Spleen (tissue), 11 donors: ENCODE results near the gene PLEKHH1. TPM values are rescaled to one million over a fixed set of nuclear protein-coding genes. Genes with fewer than 3 reads are reported as not detected.

Experiments used
- DNase-seq: peaks from one replicate; pipeline ENCODE4 v3.0.0-alpha.2; 2020
- H3K27ac ChIP-seq, 8 donors: fragments of 200-600 bp; sonication (generic) in 7 of 8; 1 replicate in 4 of 8; 2 replicates in 4 of 8; pipeline versions ENCODE4 v1.5.0 to v1.8.0; 2016 to 2021; ENCODE audit warnings: inconsistent platforms in 4 of 8, mild to moderate bottlenecking in 4 of 8, moderate library complexity in 1 of 8
- H3K27me3 ChIP-seq, 7 donors: fragments of 200-600 bp; sonication (generic) in 6 of 7; replicated peaks in 1 of 7; 1 replicate in 4 of 7; 2 replicates in 3 of 7; pipeline versions ENCODE4 v1.5.0 to v1.8.0; 2016 to 2021; ENCODE audit warnings: inconsistent platforms in 3 of 7, mild to moderate bottlenecking in 1 of 7
- H3K36me3 ChIP-seq, 6 donors: fragments of 200-600 bp; sonication (generic) in 5 of 6; 1 replicate in 4 of 6; 2 replicates in 2 of 6; pipeline versions ENCODE4 v1.5.0 to v1.8.0; 2016 to 2021; ENCODE audit warnings: inconsistent platforms in 2 of 6
- H3K4me1 ChIP-seq, 6 donors: fragments of 200-600 bp; sonication (generic) in 5 of 6; 1 replicate in 3 of 6; 2 replicates in 3 of 6; pipeline versions ENCODE4 v1.5.0 to v1.8.0; 2016 to 2021; ENCODE audit warnings: inconsistent platforms in 3 of 6
- H3K4me3 ChIP-seq, 8 donors: fragments of 200-600 bp; sonication (generic) in 7 of 8; 1 replicate in 4 of 8; 2 replicates in 4 of 8; pipeline versions ENCODE4 v1.5.0 to v1.8.0; 2016 to 2021; ENCODE audit warnings: inconsistent platforms in 4 of 8, mild to moderate bottlenecking in 4 of 8, moderate library complexity in 2 of 8
- H3K9me3 ChIP-seq, 8 donors: fragments of 200-600 bp; sonication (generic) in 7 of 8; 1 replicate in 4 of 8; 2 replicates in 4 of 8; pipeline versions ENCODE4 v1.5.0 to v1.8.0; 2016 to 2021; ENCODE audit warnings: inconsistent platforms in 4 of 8
- POLR2A ChIP-seq, 3 donors: fragments of 450-650 bp; IDR thresholded peaks; one replicate each; pipeline ENCODE4 v1.5.1; 2017; ENCODE audit warnings: antibody characterized with exemption in 3 of 3, mild to moderate bottlenecking in 1 of 3
- POLR2AphosphoS5 ChIP-seq, 3 donors: sonication (generic); formaldehyde crosslinking; IDR thresholded peaks; one replicate each; pipeline ENCODE4 v1.5.1; 2017; ENCODE audit warnings: antibody characterized with exemption in 3 of 3
- WGBS, 5 donors: extraction: QIAGEN DNeasy Blood & Tissue Kit in 3 of 5; methylation state at CpG; one replicate each; pipeline versions ENCODE4 v1.1.5 to v1.1.7; 2013 to 2018; 5-methylcytosine and 5-hydroxymethylcytosine counted together
- intact Hi-C: fragments of 100-400 bp; cut with DNase I; formaldehyde crosslinking; loops from one replicate; pipeline ENCODE4 v1.15.0; 2023; ENCODE audit warnings: low total_unique reads
- polyA plus RNA-seq, 3 donors: library from polyadenylated mRNA; stranded (reverse); fragments of 200-250 nt; gene quantifications; one replicate each; pipeline ENCODE4 v1.2.1, GENCODE V29; 2013
- total RNA-seq, 7 donors: library from RNA; depleted of rRNA in 3 of 7; stranded (reverse); fragments of >200 nt in 3 of 7; fragmentation: NEBNext Ultra II Directional in 4 of 7; extraction: Animal tissue kit (Norgen Biotek cat#: 25700) in 4 of 7; gene quantifications; one replicate each; pipeline versions ENCODE4 v1.1.0 to v1.2.1, GENCODE V29; 2016 to 2021
- TF ChIP-seq, protein P1 (sequence below), 11 experiments: fragments of 200-600 bp in 7 of 11; fragments of 450-650 bp in 4 of 11; sonication (generic) in 4 of 11; IDR thresholded peaks in 8 of 11; conservative IDR thresholded peaks in 3 of 11; 1 replicate in 7 of 11; 2 replicates in 4 of 11; pipeline versions ENCODE4 v1.4.0 to v1.8.0; 2016 to 2021; ENCODE audit warnings: antibody characterized with exemption in 11 of 11, inconsistent platforms in 4 of 11, mild to moderate bottlenecking in 1 of 11
- donor health status: healthy with polysubstance abuse.
- donor health status: DM: no; HTN: no; CAD: no; lungs with moderate emphysema.
- donor health status: DM: no; HTN: no; CAD: no.
- donor health status: Bipolar disorder and iron deficiency.
- donor health status: healthy.
- donor health status: DM: no; HTN: no; CAD: no.
- donor health status: DM: yes; HTN: yes; CAD: no.

The PLEKHH1 gene
- total and polyA plus RNA-seq, 10 donors = 0.56 to 7.1 (median 4.1) TPM

DNA sequence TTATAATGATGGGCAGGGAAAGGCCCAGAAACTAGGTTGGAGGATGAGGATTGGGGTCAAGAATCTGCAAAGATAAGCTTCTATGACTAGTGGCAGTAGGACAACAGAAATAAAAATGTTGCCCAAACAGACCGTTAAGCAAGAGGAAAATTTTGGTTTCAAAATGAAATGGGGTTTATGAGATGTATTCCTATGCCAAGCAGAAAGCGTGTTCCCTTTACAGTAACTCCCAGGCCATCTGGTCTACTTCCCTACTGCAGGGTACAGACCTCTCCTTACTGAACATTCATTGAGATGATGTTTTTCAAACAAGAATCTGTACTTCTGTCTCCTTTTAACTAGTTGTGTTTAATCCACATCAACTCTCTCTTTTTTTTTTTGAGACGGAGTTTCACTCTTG lies 24.1 kb upstream of the PLEKHH1 start:
- Histone ChIP-seq H3K9me3 (no peaks in the 10 kb centered on the region), H3K27ac (peak overlapping the region in 4 of 8 donors; percentile 1 to 52 (median 30)), H3K27me3 (no peaks in the 10 kb centered on the region), H3K4me3 (no peak overlapping the region), H3K36me3 (peaks cover 0 to 9% (median 0%) of the 10 kb centered on the region in 6 donors), H3K4me1 (peaks cover 1 to 55% (median 26%) of the 10 kb centered on the region in 6 donors)
- no peak for DNase-seq
- 22 to 63% (median 43%) methylated on average over 3 of the region's 3 CpGs for WGBS, 5 donors
- intact Hi-C loops = no loop called here
- TF ChIP-seq POLR2A (IDR thresholded peaks at IDR 0.05) = no peak
- TF ChIP-seq, protein P1, sequence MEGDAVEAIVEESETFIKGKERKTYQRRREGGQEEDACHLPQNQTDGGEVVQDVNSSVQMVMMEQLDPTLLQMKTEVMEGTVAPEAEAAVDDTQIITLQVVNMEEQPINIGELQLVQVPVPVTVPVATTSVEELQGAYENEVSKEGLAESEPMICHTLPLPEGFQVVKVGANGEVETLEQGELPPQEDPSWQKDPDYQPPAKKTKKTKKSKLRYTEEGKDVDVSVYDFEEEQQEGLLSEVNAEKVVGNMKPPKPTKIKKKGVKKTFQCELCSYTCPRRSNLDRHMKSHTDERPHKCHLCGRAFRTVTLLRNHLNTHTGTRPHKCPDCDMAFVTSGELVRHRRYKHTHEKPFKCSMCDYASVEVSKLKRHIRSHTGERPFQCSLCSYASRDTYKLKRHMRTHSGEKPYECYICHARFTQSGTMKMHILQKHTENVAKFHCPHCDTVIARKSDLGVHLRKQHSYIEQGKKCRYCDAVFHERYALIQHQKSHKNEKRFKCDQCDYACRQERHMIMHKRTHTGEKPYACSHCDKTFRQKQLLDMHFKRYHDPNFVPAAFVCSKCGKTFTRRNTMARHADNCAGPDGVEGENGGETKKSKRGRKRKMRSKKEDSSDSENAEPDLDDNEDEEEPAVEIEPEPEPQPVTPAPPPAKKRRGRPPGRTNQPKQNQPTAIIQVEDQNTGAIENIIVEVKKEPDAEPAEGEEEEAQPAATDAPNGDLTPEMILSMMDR (IDR thresholded peaks at IDR 0.05 in 8 of 11, conservative IDR thresholded peaks at IDR 0.05 in 3 of 11) = no peak
- TF ChIP-seq POLR2AphosphoS5 (IDR thresholded peaks at IDR 0.05) = no peak

DNA sequence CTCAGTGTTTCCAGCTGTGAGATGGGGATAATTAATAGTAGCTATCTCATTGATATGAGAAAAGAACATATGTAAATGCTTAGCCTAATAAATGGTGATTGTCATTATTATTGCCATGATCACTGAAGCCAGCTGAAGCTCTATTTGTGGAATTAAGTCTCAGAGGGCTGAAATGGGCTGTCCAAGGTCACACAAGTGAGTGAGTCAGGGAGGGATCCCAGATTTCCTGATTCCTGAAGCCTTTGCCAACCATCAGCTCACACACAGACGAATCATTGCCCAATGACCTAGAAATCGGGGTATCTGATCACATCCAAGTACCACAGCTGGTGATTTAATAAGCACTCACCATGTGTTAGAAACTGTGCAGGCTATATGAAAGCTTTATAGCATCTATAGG lies 23.0 kb upstream of the PLEKHH1 start:
- TF ChIP-seq, protein P1 (IDR thresholded peaks at IDR 0.05 in 8 of 11, conservative IDR thresholded peaks at IDR 0.05 in 3 of 11) = no peak
- TF ChIP-seq POLR2AphosphoS5 (IDR thresholded peaks at IDR 0.05) (no peak), POLR2A (IDR thresholded peaks at IDR 0.05) (no peak)
- H3K9me3 ChIP-seq = no peaks in the 10 kb centered on the region
- intact Hi-C loops = no loop called here
- no peaks in the 10 kb centered on the region for H3K27me3 ChIP-seq
- DNase-seq = no peak
- no peak overlapping the region for H3K4me3 ChIP-seq
- peaks cover 3 to 62% (median 34%) of the 10 kb centered on the region in 6 donors for H3K4me1 ChIP-seq
- WGBS, 5 donors = 40 to 77% (median 67%) methylated on average over 2 of the region's 2 CpGs
- peaks cover 0 to 9% (median 0%) of the 10 kb centered on the region in 6 donors for H3K36me3 ChIP-seq
- H3K27ac ChIP-seq = peak overlapping the region in 4 of 8 donors; percentile 9 to 52 (median 30)

DNA sequence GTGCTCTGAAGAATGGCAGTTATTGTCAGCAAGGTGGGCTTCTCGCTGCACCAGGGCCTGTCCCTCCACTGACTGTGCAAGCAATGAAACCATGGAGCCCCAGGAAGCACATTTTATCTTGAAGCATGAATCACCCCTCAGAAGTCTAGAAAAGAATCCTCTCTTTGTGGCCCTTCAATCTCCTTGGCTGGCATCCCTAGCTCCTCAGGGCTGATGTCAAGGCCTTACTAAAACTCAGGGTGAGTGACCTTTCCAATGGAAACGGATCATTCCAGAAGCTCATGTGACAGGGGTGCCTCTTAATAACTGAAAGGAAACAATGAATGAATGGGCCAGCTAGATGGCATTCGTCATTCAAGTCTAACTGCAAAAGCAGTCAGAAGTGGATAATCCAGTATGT lies 22.3 kb upstream of the PLEKHH1 start:
- TF ChIP-seq POLR2A (IDR thresholded peaks at IDR 0.05) = no peak
- no peak for TF ChIP-seq POLR2AphosphoS5 (IDR thresholded peaks at IDR 0.05)
- TF ChIP-seq, protein P1 (IDR thresholded peaks at IDR 0.05 in 8 of 11, conservative IDR thresholded peaks at IDR 0.05 in 3 of 11) = no peak
- H3K4me3 ChIP-seq = no peak overlapping the region
- H3K4me1 ChIP-seq = peaks cover 7 to 68% (median 39%) of the 10 kb centered on the region in 6 donors
- H3K27me3 ChIP-seq = peaks cover 0 to 4% (median 0%) of the 10 kb centered on the region in 7 donors
- peak overlapping the region in 3 of 8 donors; percentile 23 to 52 (median 36) for H3K27ac ChIP-seq
- peaks cover 0 to 3% (median 0%) of the 10 kb centered on the region in 6 donors for H3K36me3 ChIP-seq
- 65 to 81% (median 75%) methylated on average over 3 of the region's 3 CpGs for WGBS, 5 donors
- intact Hi-C loops = no loop called here
- no peak for DNase-seq
- H3K9me3 ChIP-seq = no peaks in the 10 kb centered on the region

DNA sequence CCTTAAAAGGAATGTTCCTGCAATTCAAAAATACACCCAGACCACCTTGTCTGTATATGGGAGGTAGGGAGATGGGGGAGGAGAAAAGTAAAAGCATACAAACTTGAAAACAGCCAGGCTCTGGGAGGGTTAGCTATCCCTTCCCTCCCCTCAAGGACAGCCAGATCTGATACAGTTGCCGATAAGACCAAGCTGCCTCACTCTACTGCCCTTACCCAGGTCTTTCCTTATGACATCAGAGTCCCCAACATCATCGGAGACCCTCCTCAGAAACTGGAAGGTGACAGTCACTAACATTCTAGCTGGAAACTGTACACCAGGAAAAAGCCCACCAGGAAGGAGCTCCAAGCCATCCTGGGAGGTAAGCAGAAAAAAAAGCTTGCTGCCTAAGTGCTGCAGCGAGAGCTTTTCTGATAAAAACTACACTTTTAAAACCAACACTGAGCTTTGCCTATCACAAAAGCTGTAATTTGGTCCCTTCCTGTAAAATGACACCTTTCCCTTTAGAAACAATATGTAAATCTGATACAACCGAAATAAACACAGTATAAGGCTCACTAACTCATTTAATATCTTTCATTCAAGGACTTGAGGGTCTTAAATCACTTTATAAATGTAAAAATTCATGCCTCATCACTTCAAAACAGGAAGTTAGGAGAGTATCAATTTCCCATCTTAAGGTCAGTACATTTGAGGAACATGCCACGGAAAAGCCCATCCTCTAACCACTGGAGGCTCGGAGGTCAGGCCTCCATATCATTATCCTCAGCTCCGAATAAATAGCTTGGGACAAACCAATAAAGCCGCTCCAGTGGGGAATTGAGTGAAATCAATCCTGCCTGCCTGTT lies 20.4 kb upstream of the PLEKHH1 start:
- WGBS, 5 donors = 55 to 65% (median 64%) methylated on average over 8 of the region's 8 CpGs

More for the DNA sequence above, 20.4 kb upstream of the PLEKHH1 start:
- peaks cover 0 to 4% (median 0%) of the 10 kb centered on the region in 7 donors for H3K27me3 ChIP-seq
- H3K9me3 ChIP-seq = no peaks in the 10 kb centered on the region
- H3K27ac ChIP-seq = peak overlapping the region in 5 of 8 donors; percentile 6 to 93 (median 89)
- DNase-seq = no peak
- intact Hi-C loops = no loop called here
- TF ChIP-seq POLR2AphosphoS5 (IDR thresholded peaks at IDR 0.05) (no peak), POLR2A (IDR thresholded peaks at IDR 0.05) (no peak)
- TF ChIP-seq, protein P1 (IDR thresholded peaks at IDR 0.05 in 8 of 11, conservative IDR thresholded peaks at IDR 0.05 in 3 of 11) = no peak
- H3K36me3 ChIP-seq = no peaks in the 10 kb centered on the region
- H3K4me3 ChIP-seq = peak overlapping the region in 1 of 8 donors; percentile 98
- peaks cover 8 to 86% (median 53%) of the 10 kb centered on the region in 6 donors for H3K4me1 ChIP-seq
